Cardiac fibroblast (primary cell): ENCODE measurements around the gene ASTN2.
A peak's percentile ranks its signal among the peaks of the same experiment; 100 is the strongest.

ENCODE experiments used
- DNase-seq, 2 donors: peaks; one replicate each; pipeline versions ENCODE4 v3.0.0 to v3.0.0-alpha.2; 2010; ENCODE audit warnings: low read depth in 2 of 2
- H3K4me3 ChIP-seq, 2 donors: replicated peaks in 1 of 2; 1 replicate in 1 of 2; 2 replicates in 1 of 2; pipeline ENCODE4 v1.5.1; 2011; ENCODE audit warnings: low read depth in 2 of 2, low read length in 2 of 2, mild to moderate bottlenecking in 2 of 2, moderate library complexity in 1 of 2
- CTCF ChIP-seq: IDR thresholded peaks from one replicate; pipeline ENCODE4 v1.5.1; 2011; ENCODE audit warnings: low read depth, mild to moderate bottlenecking, low read length, inconsistent platforms

The ASTN2 gene

GRCh38 chr9:117076571-117077290 is 338.1 kb downstream of the ASTN2 start:
- H3K4me3 ChIP-seq, result no peak overlapping the region
- no peak for DNase-seq
- TF ChIP-seq CTCF, result no peak

- DNase-seq, result no peak
- no peak overlapping the region for H3K4me3 ChIP-seq
- TF ChIP-seq CTCF, result no peak
These were observed 339.2 kb downstream of the ASTN2 start for GRCh38 chr9:117075636-117076035.

GRCh38 chr9:117074784-117075520 is 339.9 kb downstream of the ASTN2 start:
- H3K4me3 ChIP-seq, result no peak overlapping the region
- no peak for TF ChIP-seq CTCF
- DNase-seq, result no peak

GRCh38 chr9:117074342-117074662 is 340.6 kb downstream of the ASTN2 start:
- no peak overlapping the region for H3K4me3 ChIP-seq
- no peak for TF ChIP-seq CTCF
- DNase-seq, result no peak

- H3K4me3 ChIP-seq, result no peak overlapping the region
- TF ChIP-seq CTCF, result peak; percentile 35
These were observed 341.1 kb downstream of the ASTN2 start for GRCh38 chr9:117073539-117074341.

GRCh38 chr9:117073071-117073470 is 341.8 kb downstream of the ASTN2 start:
- no peak for DNase-seq
- TF ChIP-seq CTCF, result no peak
- H3K4me3 ChIP-seq, result no peak overlapping the region

More at GRCh38 chr9:117073539-117074341, 341.1 kb downstream of the ASTN2 start:
- peak; percentile 9 to 27 for DNase-seq
